Hematopoietic multipotent progenitor cell treated with erythropoietin and hydrocortisone succinate and interleukin-3 and kit ligand, for 8 days (in vitro differentiated cells): ENCODE data around the gene CUL7.
A peak's percentile ranks its signal among the peaks of the same experiment; 100 is the strongest.

ENCODE experiments used
- DNase-seq: peaks from one replicate; pipeline ENCODE4 v3.0.0-alpha.2; 2015

The CUL7 gene

DNA sequence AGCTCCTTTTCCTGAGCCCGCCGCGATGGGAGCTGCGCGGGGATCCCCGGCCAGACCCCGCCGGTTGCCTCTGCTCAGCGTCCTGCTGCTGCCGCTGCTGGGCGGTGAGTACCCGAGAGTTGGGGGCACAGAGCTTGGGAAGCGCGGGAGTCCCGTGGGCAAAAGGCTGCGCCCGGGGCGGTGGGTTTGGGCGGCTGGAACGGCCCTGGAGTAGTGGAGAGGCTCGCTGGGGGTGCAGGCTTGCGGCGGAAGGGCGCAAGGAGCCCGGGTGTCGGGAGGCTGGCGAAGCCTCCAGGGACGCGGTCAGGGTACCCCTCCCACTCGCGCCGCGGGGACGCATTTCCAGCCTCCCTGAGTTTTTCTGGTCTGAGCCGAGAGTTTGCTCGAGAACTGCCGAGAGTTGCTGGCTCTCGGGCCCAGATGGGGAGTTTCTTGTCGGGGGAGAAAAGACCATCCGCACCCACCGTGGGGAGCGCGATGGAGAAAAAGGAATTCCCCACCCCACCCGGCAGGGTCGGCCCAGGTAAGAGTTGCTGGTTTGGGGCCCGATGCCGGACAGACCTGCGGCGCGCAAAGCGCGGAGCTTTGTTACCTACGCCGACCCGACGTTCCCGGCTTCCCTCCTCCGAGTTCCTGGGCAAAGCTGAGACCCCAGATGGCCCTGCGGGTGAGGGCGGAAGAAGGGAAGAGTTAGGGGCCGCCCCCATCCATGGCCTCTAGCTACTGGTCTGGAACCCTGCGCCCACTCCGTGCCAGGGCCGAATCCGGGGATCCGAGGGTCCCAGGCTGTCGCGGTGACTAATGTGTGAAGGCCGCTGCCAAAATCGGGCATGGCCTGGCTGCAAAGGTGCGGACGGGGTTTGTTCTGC, 23.0 kb upstream of the CUL7 start:
- no peak for DNase-seq

DNA sequence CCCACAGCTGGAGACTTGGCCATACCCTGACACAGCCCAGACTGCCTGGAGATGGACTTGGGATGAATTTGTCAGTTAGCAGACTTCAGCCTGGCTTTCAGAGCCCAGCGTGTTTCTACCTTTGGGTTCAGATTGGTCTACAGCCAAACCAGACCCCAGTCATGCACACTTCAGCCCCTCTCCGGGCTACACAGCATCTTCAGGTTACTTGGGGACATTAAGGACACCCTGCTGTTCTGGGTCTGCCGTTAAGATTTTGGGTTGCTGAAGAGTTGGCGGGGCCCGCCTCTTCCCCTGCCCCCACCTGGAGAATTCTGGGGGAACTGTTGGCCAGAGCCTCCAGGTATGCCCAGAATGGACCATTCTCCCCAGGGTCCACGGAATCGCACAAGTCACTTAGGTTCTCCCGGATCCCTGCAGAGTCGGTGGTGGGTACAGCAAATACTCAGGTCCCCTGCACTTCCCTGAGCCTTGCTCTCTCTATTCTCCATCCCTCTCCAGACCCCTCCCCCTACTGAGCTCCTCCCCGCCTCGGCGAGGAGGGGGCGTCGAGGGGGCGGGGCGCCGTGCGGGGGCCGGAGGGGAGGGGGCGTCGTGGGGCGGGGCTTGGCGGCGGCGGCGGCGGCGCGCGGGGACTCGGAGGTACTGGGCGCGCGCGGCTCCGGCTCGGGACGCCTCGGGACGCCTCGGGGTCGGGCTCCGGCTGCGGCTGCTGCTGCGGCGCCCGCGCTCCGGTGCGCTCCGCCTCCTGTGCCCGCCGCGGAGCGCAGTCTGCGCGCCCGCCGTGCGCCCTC, 22.2 kb upstream of the CUL7 start, which contains the start of gene PTK7:
Gene PTK7, plus strand, starts transcription at position 645 of the 794 bp plus-strand sequence. CDS start 175 bp downstream, outside the sequence.
- DNase-seq = no peak

- no peak for DNase-seq
Observed at GRCh38 chr6:43074847-43075669, 21.4 kb upstream of the CUL7 start.

GRCh38 chr6:43070028-43070632, 16.5 kb upstream of the CUL7 start:
- DNase-seq = peak; percentile 61

DNA sequence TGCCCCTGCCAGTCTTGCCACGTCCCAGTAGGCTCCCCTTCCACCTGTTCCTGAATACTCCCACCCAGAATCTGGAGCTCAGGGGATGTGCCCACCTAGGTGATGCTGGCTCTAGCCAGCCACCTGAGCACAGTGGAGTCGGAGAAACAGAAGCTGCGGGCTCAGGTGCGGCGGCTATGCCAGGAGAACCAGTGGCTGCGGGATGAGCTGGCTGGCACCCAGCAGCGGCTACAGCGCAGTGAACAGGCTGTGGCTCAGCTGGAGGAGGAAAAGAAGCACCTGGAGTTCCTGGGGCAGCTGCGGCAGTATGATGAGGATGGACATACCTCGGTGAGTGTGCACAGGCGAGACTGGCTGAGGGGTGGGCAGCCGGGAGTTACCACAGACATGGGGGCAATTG, 9.2 kb upstream of the CUL7 start:
- DNase-seq = no peak

DNA sequence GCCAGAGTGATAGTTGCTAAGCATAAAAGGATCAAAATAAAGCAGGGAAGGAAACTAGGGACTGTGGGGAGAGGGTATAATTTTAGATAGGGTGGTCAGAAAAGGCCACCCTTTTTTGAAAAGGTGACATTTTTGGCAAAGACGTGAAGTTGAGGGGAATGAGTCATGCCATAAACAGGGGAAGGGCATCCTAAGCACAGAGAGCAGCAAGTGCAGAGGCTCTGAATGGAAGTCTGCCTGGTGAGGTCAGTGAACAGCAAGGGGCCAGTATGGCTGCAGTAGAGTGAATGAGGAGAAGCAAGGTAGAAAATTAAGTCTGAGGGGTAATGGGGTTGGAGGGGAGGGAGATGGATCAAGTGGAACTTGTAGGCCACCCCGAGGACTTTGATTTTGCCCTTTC, 8.2 kb upstream of the CUL7 start:
- no peak for DNase-seq

- DNase-seq = no peak
Observed at GRCh38 chr6:43060755-43061633, 7.3 kb upstream of the CUL7 start.

- DNase-seq = no peak
Observed at GRCh38 chr6:43060034-43060754, 6.5 kb upstream of the CUL7 start.

- peak; percentile 99 for DNase-seq
Observed at GRCh38 chr6:43059168-43060033, 5.8 kb upstream of the CUL7 start, which contains the start of the genes KLC4 and MRPL2. Gene KLC4 (plus strand): TSS chr6:43059631. CDS start chr6:43061336, 1,705 bp downstream. Gene MRPL2 (minus strand): TSS chr6:43059434. CDS start chr6:43059381, 53 bp downstream.

- DNase-seq = peak; percentile 61
Observed at GRCh38 chr6:43058531-43058930, 4.9 kb upstream of the CUL7 start.

DNA sequence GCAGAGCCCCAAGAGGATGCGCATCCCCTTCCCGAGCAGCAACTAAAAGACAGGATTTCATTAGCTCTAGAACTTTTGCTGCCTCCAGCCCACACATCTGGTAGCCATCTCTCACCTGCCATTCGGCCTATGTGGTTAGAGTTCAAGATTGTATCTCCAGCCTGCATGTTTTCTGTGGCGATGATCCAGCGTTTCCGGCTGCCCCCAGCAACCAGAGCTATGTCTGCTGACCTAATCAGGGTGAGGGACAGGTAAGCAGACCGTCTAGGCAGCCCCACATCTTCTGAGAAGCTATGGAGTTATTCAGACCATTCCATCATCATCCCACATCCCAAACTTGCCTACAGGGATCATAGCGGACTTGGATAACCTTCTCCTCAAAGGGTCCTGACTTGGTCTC, 2.3 kb upstream of the CUL7 start:
- DNase-seq = no peak

- no peak for DNase-seq
Observed at GRCh38 chr6:43054206-43054943, 724 bp upstream of the CUL7 start.

DNA sequence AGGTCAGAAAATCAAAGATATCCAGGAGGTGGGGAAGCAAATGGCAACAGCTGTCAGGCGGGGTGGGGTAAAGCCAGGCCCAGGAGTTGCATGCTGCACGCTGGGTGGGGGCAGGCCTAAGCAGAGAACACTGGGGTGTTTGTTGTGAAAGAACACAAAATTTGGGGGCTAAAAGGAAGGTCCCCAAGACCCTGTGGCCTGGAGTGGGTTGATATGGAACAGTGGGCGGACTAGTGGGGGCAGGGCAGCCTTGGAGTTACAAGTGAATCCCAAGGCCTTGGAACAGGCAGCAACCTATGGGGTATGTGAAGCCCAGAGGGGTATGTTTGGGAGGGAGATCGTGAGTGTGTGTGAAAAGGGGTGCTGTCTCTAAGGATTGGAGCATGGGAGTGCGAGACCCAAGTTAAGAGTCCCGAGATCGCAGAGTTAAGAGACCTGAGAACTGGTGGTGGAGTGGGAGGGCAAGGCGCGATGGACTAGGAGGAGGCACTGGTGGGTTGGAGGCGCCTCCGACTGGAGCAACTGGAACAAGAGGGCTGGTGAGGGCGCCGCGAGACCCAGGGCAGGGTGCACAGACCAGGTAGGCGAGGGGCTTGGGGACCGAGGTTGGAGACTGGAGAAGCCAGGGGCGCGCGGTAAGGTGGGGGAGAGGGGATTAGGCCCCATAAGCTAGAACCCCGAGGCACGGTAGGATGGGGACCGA, 658 bp downstream of the CUL7 start:
- peak; percentile 49 for DNase-seq

- DNase-seq = no peak
Observed at GRCh38 chr6:43052225-43052841, 1.3 kb downstream of the CUL7 start.

- no peak for DNase-seq
Observed at GRCh38 chr6:43050981-43051380, 2.7 kb downstream of the CUL7 start.

DNA sequence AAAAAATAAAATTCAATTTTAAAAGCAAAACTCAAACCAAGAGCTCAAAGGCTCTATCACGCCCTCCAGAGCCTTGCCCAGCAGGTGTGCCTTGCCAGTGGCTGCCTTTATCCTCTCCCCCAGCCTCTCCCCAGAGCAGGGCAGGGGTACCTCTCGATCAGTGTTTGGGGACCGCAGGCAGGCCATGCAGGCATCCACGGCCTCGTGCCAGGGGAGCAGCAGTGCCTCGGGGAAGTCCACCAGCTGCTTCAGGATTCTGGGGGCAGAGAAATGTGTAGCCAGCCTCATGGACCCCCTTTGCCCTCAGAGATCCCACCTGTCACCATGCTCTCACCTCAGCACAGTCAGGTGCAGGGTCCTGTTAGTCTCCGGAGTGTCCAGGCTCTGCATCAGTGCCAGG, 5.7 kb downstream of the CUL7 start:
- DNase-seq = no peak

DNA sequence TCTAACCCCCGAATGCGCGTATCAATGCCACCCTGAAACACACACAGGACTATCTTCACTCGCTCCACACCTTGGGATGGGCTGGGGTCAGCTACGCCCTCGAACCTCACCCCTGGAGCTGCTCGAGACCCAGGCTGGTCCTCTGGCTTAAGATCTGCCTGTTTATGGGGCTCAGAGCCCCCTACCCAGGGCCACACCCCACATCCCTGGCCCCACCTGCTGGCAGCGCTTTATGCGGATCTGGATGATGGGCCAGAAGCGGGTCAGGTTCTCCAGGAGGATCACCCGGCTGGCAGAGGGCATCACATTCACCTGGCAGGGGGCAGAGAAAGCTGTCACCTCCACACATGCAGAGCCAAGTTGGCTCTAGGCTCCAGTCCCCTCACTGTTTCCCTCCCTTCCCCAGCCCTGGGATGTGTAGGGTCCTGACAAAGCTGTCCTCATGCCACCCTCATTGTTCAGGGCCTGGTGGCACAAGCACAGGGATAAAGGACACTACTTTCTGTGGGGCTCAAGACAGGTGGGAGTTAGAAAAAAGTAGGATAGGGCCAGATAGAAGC, 8.2 kb downstream of the CUL7 start:
- no peak for DNase-seq
